ENCODE results near the gene ZNF428.

Gene ZNF428

GRCh38 chr19:43560687-43561086 lies 58.7 kb downstream of the ZNF428 start:
- DNase-seq, result no peak
